Measurements from ENCODE around the gene CAT.

The CAT gene

GRCh38 chr11:34425867-34426266 is 12.9 kb upstream of the CAT start:
- DNase-seq, result no peak

DNA sequence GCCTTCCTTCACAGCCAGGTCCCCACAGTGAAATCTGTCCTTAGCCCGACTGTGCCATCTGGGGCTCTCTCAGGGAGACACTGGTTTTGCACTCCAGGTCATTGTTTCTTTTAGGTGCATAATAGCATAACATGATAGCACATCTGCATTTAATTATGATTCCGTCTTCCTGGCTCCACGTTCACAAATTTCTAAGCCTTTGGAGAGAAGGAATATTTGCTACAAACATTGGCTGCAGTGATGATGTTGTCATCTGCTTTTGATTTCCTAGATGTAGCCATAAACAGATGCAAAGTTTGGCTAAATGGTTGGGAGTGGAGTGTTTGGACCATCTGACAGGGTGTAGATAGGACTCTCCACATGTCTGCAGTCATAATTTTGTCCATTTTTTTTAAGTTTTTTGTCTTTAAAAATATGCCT is 12.0 kb upstream of the CAT start:
- no peak for DNase-seq

DNA sequence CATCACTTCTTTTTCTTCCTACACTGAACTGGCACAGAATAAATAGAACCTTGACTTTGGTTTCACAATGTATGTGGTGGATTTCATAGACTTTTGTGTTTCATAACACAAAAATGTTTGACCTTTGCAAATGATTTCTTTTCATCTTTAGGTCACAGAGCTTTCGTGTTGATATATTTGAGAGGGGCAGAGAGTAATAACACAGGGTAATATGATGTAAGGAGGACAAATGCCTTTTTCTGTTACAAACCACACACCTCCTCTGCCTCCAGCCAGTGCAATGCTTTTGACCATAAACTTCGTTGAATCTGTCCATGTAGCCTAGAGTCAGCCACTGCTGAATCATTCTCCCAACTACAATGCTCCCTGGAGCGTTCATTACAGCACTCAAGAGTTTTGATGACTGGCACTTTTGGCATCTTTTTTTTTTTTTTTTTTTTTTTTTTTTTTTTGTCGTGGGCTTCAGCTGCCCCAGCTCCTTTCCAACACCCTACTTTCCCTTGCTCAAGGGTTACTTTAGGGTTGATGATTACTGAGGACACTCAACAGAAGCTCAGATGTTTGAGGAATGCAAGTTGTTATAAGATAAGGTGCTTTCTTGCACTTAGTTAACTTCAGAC is 11.4 kb upstream of the CAT start:
- DNase-seq, result no peak

GRCh38 chr11:34431979-34432378 is 6.8 kb upstream of the CAT start:
- DNase-seq, result no peak

DNA sequence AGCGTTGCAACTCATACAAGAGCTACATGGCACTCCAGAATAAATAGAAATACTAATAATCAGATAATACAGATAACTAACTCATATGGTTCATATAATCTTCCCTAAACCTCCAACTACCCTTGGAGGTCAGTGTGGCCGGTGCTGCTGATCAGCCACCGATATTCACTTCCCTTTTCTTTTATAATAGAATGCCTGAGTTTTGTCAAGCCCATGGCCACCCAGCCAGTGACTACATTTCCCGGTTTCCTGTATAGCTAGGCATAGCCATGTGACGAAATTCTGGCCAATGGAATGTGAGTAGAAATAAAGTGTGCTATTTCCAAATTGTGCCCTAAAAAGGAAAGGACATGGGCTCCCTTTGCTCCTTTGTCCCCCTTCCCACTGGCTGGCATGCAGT is 5.9 kb upstream of the CAT start:
- no peak for DNase-seq

DNA sequence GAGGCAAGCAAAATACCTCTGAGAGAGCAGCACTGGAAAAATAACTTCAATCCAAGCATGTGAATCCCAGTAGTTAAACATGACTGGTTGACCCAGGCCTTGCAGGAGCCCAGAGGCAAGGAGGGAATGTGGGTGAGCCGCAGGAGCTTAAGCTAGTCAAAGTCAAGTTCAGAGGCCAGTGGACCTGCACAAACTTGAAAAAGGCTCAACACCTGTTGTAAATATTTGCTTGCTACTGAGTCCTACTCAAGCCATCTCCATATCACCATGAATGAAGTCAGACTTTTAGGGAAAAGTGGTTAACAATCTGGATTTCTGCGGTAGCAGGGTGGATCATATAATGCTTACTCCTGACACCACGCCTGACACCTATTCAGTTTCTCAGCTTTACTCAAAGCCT is 4.8 kb upstream of the CAT start:
- no peak for DNase-seq

- no peak for DNase-seq
Measured at GRCh38 chr11:34437224-34438125, 1.3 kb upstream of the CAT start.

DNA sequence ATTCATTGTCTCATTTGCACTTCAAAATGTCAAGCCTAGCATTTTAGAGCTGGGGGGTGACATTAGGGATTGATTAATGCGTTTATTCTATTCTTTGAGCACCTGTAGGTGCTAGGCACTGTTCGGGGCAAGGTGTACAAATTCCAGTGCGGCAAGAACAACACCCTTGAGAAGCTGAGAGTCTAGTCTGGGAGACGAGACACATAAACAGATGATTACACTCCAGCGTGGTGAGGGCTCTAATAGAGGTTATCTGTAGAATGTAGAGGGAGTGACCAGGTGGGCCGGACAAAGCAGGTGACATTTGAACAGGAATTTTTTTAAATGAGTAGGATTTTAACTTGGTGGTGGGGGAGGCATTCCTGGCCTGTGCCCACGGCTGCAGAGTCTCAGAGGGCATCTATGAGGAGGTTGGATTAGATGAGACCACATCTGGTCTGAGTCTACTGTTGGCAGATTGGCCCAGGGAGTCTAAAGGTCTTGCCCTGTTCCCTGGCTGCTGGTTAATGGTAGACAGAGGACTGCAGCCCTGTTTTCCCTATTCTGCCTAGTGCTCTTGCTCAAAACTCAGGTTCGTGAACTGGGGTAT is 970 bp downstream of the CAT start:
- no peak for DNase-seq

DNA sequence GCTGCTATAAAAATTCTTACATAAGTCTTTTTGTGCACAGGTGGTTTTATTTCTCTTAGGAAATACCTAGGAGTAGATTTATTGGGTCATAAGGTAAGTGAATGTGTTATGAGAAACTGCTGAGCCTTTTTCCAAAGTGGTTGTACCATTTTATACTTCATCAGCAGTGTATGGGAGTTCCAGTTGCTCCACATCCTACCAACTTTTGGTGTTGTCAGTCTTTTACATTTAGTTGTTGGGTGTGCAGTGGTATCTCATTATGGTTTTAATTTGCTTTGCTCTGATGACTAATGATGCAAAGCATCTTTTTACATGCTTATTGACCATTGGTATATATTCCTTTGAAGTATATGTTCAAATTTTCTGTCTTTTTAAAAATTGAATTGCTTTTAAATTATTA is 3.1 kb downstream of the CAT start:
- no peak for DNase-seq

DNA sequence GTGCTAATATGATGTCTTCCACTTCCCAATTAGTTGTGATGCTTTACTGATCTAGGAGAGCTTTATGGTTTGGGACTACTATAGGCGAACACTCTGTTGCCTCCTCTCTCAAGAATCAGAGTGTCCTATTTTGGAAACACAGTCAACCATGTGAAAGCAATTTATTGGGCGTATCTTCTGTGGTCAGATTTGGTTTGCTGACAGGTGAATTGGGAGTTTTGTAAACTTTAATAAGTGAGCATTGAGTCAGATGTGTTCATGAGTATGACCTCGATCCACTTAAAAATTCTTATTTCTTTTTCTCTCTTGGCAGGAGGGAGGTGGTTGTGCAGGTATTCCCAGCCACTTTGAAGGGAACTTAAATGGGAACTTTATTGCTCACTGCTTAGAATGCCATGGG is 4.4 kb downstream of the CAT start:
- no peak for DNase-seq

DNA sequence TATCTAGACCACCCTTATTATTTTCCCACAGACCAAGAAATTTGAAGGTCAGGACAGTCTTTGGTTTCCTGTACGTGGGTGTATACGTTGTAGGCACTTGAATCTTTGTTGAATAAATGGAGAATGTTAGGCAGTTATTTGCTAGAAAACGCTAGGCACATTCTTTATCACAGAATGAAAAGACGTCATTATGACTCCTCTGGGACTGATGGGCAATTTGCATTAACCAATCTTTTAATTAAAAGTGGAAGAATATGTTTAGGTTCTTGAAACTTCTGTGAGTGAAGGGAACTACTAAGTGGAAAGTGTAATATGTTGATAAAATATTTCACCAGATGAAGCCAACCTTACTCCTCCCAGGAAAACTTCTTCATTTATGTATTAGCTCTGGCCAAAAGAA is 5.7 kb downstream of the CAT start:
- no peak for DNase-seq

DNA sequence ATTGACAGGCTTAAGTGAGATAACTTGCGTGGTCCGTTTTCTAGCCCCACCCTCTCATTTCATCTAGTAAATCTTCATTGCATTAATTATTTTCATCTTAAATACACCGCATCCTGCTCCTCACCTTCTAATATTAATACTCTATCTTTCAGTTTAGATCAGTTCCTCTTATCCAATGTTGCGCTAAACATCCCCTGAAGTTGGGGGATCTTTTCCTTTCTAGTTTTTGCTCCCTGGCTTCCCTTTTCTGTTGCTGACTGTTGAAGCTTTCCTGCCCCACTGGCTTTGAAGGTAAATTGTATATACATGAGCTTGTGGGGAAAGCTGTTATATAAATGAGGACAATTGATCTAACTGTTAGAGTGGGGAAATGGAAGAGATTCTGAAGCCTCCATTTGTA is 7.2 kb downstream of the CAT start:
- DNase-seq, result no peak

DNA sequence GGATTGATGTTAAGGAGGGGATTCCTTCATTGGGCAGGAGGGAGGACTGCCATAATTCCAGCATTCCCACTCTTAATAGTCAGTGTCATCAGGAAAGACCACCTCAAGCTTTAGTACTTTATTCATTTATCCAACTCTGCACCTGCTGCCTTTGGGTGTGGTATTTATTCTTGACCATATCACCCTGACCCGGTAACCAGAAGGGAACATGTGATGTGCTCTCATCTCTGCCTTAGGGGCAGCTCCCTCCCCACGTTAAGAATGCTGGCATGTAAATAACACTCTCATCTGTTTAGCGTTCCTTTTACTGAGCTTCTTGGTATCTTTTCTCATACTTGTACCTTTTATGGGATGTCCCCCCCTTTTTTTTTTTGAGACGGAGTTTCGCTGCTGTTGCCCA is 7.7 kb downstream of the CAT start:
- no peak for DNase-seq

DNA sequence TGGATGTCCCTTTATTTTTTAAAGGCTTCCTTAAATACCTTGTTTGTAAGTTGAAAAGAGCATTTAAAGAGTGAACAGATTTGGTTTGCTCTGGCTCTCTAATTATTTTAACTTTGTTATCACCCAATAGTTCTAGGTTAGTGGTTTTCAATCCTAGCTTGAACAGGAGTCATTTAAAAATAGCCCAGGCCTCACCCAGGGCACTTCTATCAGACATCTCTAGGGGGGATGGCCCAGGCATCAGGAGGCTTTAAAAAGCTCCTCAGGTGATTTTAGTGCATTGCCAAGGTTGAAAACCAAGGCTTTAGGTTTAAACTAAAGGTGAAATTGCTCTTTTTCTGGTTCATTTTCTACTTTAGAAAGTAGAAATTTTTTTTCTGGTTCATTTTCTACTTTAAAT is 8.3 kb downstream of the CAT start:
- DNase-seq, result no peak

DNA sequence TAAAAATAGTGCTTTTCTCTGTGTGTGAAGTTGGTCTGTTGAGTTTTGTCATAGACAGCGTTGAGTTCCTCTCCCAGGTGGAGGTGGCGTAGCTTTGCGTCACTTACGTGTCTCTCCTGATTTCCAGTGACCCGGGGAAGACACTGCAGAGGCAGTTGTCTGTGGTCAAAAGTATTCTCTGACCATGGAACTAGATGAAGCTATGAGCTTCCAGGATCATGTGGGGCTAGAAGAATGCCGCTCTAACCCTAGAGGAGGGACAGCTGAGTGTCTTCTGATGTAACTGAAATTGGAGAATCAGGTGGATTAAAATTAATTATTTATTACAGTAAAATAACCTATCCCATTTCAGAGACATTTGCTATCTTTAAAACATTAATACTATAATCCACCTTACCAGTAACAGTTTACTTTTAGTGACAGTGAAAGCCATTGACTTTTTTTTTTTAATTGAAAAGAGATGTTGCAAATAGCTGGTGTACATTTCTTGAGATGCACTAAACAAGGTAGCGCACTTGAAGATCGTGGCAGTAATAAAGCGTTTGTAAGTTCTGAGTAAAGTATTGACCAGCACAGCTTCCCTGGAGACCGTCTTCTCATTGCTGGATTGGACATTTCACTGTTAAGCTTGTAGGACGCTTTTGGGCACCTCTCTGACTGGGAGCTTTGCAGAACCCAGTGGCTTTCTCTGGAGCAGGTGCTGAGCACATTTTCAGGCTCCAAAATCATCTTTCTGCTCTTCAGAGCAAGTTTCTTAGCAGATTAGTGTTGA is 9.7 kb downstream of the CAT start:
- no peak for DNase-seq

GRCh38 chr11:34449013-34449412 is 10.3 kb downstream of the CAT start:
- no peak for DNase-seq

GRCh38 chr11:34451053-34451452 is 12.3 kb downstream of the CAT start:
- no peak for DNase-seq

GRCh38 chr11:34454308-34455032 is 15.7 kb downstream of the CAT start:
- no peak for DNase-seq

DNA sequence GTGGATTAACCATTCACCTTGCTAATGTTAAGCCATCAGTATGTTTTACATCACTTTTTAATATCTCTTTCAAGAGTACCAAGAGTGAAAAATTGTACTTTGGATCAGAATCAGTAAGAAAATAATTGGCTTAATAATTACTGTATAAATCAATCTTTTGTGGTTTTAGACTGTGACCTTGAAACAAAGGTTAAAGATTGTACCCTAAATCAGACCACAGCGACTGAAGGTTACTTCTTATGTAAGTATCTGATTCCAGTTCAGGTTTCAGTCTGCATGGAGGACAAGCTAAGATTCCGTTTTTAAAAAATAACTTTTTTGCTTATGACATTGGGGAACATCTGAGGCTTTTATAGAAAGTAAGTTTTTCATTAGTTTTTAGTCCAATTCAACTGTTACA is 18.9 kb downstream of the CAT start:
- DNase-seq, result no peak

GRCh38 chr11:34458525-34458924 is 19.8 kb downstream of the CAT start:
- no peak for DNase-seq

GRCh38 chr11:34459507-34460162 is 20.9 kb downstream of the CAT start:
- DNase-seq, result no peak

GRCh38 chr11:34460278-34460677 is 21.5 kb downstream of the CAT start:
- DNase-seq, result no peak
